Globus pallidus (tissue), 1 donor: ENCODE measurements around the gene NFATC2.

Experiments
- DNase-seq: peaks from one replicate; pipeline ENCODE4 v3.0.0-alpha.2; 2015; ENCODE audit warnings: low spot score

Gene NFATC2

GRCh38 chr20:51450984-51451383, 91.5 kb downstream of the NFATC2 start:
- no peak for DNase-seq

GRCh38 chr20:51450221-51450712, 92.3 kb downstream of the NFATC2 start:
- DNase-seq, result no peak

GRCh38 chr20:51449498-51450220, 92.9 kb downstream of the NFATC2 start:
- no peak for DNase-seq

GRCh38 chr20:51447765-51448148, 94.8 kb downstream of the NFATC2 start:
- DNase-seq, result no peak

GRCh38 chr20:51447097-51447764, 95.3 kb downstream of the NFATC2 start:
- no peak for DNase-seq

- no peak for DNase-seq
Measured at GRCh38 chr20:51446656-51447055, 95.9 kb downstream of the NFATC2 start.

- DNase-seq, result no peak
Measured at GRCh38 chr20:51446230-51446629, 96.3 kb downstream of the NFATC2 start.

- DNase-seq, result no peak
Measured at GRCh38 chr20:51445591-51445990, 96.9 kb downstream of the NFATC2 start.

- DNase-seq, result no peak
Measured at GRCh38 chr20:51444922-51445438, 97.5 kb downstream of the NFATC2 start.

GRCh38 chr20:51444467-51444866, 98.1 kb downstream of the NFATC2 start:
- DNase-seq, result no peak

- DNase-seq, result no peak
Measured at GRCh38 chr20:51442602-51443001, 99.9 kb downstream of the NFATC2 start.

- no peak for DNase-seq
Measured at GRCh38 chr20:51440589-51440988, 101.9 kb downstream of the NFATC2 start.

- no peak for DNase-seq
Measured at GRCh38 chr20:51439160-51439689, 103.3 kb downstream of the NFATC2 start.

- no peak for DNase-seq
Measured at GRCh38 chr20:51438136-51438535, 104.4 kb downstream of the NFATC2 start.

GRCh38 chr20:51437182-51437924, 105.2 kb downstream of the NFATC2 start:
- no peak for DNase-seq

- no peak for DNase-seq
Measured at GRCh38 chr20:51434580-51435247, 107.8 kb downstream of the NFATC2 start.

GRCh38 chr20:51434026-51434425, 108.5 kb downstream of the NFATC2 start:
- DNase-seq, result no peak

- DNase-seq, result no peak
Measured at GRCh38 chr20:51432875-51433274, 109.6 kb downstream of the NFATC2 start.

- no peak for DNase-seq
Measured at GRCh38 chr20:51432251-51432784, 110.2 kb downstream of the NFATC2 start.

GRCh38 chr20:51431321-51431720, 111.2 kb downstream of the NFATC2 start:
- DNase-seq, result no peak

- no peak for DNase-seq
Measured at GRCh38 chr20:51430198-51430950, 112.1 kb downstream of the NFATC2 start.
